NCI-H2227 treated with DMSO at 0.1 percent for 48 hours (cell line): ENCODE results near the gene GPR149.
A peak's percentile ranks its signal among the peaks of the same experiment; 100 is the strongest.

Source experiments
- DNase-seq: peaks from one replicate; lab custom pipeline; 2025; lab: John Stamatoyannopoulos, UW

GPR149 gene

DNA sequence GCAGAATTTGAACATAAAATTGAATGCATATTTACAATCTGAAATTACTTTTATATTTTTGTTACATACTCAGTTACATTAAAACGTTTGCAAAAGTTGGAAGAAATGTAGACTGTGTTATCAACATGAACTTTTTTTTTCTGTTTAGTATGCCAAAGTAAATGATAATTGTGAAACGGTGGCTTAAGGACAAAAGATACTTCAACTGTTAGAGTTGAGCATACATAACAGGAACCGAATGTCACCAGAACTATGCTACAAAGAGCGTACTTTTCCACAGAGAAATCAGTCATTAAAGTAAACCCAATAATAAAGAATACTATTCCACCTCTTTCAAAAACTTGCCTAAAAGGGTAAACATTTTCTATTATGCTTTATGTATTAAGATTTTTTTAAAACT is 91.4 kb downstream of the GPR149 start:
- DNase-seq = no peak

GRCh38 chr3:154338008-154338407 is 92.0 kb downstream of the GPR149 start:
- DNase-seq = no peak

GRCh38 chr3:154334973-154335420 is 95.0 kb downstream of the GPR149 start:
- DNase-seq = peak; percentile 32

GRCh38 chr3:154327871-154328270 is 102.1 kb downstream of the GPR149 start:
- DNase-seq = no peak

DNA sequence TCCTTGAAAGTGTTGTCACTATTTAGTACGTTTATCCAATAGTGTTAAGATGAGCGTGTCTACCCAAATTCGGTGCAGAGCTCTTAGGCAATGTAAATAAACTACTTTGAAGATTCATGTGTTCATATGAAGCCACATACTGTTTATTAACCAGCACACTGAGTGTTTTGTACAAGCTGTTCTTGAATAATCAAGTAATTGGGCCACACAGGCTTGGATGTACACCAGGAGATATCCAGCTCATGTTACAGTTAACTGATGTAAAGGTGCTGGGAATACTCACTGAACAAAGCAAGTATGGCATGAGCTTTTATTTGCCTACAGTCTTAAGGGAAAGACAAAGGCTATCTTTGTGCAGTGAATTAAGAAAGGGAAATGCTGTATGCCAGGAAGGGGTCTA is 105.1 kb downstream of the GPR149 start:
- no peak for DNase-seq

GRCh38 chr3:154323891-154324738 is 105.9 kb downstream of the GPR149 start, which contains the start of gene DHX36:
Gene DHX36 (minus strand): TSS chr3:154324487. CDS start chr3:154324416, 71 bp downstream.
- DNase-seq = peak; percentile 83

DNA sequence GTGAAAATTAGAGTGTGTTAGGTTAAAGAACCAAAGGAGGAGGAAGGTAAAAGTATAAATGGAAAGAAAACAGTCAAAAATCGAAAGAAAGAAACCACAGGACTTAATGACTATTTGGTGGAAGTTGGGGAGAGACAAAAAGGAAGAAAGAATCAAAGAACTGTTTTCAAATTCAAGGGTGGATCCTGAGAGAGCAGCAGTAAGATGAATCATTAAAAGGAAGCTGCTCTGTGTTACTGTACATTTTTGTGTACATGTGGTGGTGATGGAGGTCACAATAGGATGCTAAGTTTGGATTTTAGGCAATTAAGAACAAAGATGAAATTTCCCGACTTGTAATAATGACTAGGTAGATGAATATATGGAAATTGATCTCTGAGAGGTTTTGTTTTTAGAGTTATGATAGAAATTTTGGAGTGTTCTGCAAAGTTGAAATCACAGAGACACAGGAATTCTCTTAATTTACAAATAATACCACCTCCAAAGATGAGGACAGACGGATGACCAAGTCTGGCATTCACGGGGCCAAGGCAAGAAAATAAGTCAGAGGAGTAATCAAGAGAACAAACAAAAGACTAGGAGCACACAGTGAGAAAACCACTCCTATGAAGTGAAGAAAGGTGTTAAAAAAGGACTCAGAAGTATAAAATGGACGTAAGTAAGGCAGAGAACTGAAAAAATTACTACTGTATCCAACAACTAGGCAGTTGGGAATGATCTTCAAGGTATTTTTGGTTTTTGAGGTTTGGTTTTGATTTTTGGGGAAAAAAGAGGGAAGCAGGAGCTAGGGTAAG is 112.8 kb downstream of the GPR149 start:
- no peak for DNase-seq

DNA sequence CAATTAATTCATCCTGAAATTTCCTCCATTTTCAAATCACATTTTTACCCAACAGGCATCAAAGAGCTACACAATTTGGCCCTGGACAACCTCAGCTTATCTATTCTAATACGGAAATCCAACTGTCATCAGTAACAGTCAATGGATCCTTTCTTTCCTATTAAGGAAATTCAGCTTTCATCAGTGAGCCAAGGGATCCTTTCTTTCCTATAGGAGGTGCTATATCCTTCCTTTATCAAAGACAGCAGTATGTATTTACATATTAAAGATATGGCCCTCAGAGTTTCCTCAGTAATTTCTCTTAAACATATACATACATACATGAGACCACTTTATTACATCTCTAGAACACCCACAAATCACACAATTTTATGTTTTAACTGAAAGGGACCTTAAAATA is 115.8 kb downstream of the GPR149 start:
- no peak for DNase-seq

- no peak for DNase-seq
Observed at GRCh38 chr3:154310840-154311239, 119.2 kb downstream of the GPR149 start.

GRCh38 chr3:154307363-154307762 is 122.6 kb downstream of the GPR149 start:
- no peak for DNase-seq

- DNase-seq = no peak
Observed at GRCh38 chr3:154304936-154305335, 125.1 kb downstream of the GPR149 start.

GRCh38 chr3:154304116-154304786 is 125.7 kb downstream of the GPR149 start:
- no peak for DNase-seq

DNA sequence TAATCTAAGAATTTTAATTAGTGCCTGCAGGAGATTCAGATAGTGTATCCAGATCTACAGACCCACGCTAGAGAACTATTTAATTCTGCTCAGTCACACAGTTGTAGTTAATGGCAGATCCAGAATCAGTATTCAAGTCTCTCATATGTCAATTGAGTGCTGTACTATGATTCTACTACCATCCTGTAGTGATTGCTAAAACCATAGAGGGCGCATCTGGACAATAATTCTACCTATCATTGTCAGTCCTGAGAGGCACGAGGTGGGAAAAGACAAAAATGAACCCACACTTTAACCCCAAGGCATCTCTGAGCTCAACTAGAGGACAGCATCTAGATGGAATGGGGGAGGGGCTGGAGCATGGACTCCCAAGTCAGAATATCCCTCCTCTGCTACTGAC is 128.4 kb downstream of the GPR149 start:
- DNase-seq = no peak

DNA sequence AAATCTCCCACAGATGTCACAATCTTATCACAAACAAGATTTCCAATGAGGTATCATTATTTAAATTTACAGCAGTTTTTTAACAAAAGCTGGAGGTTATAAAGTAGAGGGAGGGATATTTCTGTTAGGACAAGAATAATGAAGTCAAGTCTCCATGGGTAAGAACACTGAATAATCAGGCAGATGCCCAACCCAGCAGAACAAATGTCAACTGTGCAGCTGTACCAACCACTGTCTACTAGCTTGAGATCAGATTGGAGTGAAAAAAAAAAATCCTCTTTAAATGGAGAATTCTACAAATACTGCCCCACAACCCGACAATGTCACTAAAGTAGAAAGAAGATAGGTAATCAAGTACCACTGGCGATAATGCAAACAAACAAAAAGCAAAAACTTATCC is 136.0 kb downstream of the GPR149 start:
- DNase-seq = no peak

GRCh38 chr3:154290187-154290586 is 139.8 kb downstream of the GPR149 start:
- no peak for DNase-seq
